Urinary bladder (tissue), 4 donors: ENCODE data around the gene ATXN7. TPM values are rescaled to one million over a fixed set of nuclear protein-coding genes. Genes with fewer than 3 reads are reported as not detected.

Experiments used
- DNase-seq: peaks from one replicate; pipeline ENCODE4 v3.0.0-alpha.2; 2015; ENCODE audit errors: extremely low spot score
- H3K27ac ChIP-seq: one replicate; pipeline ENCODE4 v1.5.1; 2013; ENCODE audit warnings: low read depth, mild to moderate bottlenecking, moderate library complexity
- H3K36me3 ChIP-seq: one replicate; pipeline ENCODE4 v1.6.1; 2013; ENCODE audit warnings: mild to moderate bottlenecking, moderate library complexity; ENCODE audit not compliant: insufficient read depth
- H3K4me1 ChIP-seq: one replicate; pipeline ENCODE4 v1.6.1; 2013; ENCODE audit warnings: mild to moderate bottlenecking, moderate library complexity; ENCODE audit not compliant: insufficient read depth
- H3K4me3 ChIP-seq: one replicate; pipeline ENCODE4 v1.5.1; 2013; ENCODE audit warnings: low read depth, low read length
- WGBS: extraction: QIAGEN DNeasy Blood & Tissue Kit; methylation state at CpG from one replicate; pipeline ENCODE4 v1.1.7; 2013; 5-methylcytosine and 5-hydroxymethylcytosine counted together
- polyA plus RNA-seq: library from polyadenylated mRNA; stranded (reverse); fragments of 200-250 nt; gene quantifications from one replicate; pipeline ENCODE4 v1.2.3, GENCODE V29; 2013
- total RNA-seq: library from RNA; depleted of rRNA; stranded (reverse); fragments of >200 nt; gene quantifications from one replicate; pipeline ENCODE4 v1.2.3, GENCODE V29; 2014
- donor health status: healthy with polysubstance abuse.
- donor health status: healthy.

ATXN7 gene
- 27.0 TPM for total RNA-seq
- polyA plus RNA-seq: 6.2 TPM

- peak within 1 kb of the TSS; percentile 87 for H3K27ac ChIP-seq
- WGBS: 1% methylated on average over 91 of the region's 98 CpGs
- H3K36me3 ChIP-seq: no peaks in the 10 kb centered on the region
- peak within 1 kb of the TSS; percentile 85 for H3K4me3 ChIP-seq
- no peaks in the 10 kb centered on the region for H3K4me1 ChIP-seq
- no peak for DNase-seq
These were observed at the start of gene ATXN7, which contains the start of gene THOC7 for GRCh38 chr3:63863150-63864007. ATXN7 (plus strand) TSS chr3:63863867; CDS start chr3:63912599, 48,732 bp downstream. THOC7 (minus strand) TSS chr3:63863805; CDS start chr3:63863790, 15 bp downstream.

- Histone ChIP-seq H3K4me3 (no peak overlapping the region), H3K27ac (no peak overlapping the region), H3K4me1 (no peaks in the 10 kb centered on the region), H3K36me3 (peaks cover 2% of the 10 kb centered on the region)
- 85% methylated on average over 3 of the region's 3 CpGs for WGBS
- no peak for DNase-seq
These were observed 49.4 kb upstream of the ATXN7 start for GRCh38 chr3:63814237-63814636.

- H3K4me1 ChIP-seq: no peaks in the 10 kb centered on the region
- H3K27ac ChIP-seq: no peak overlapping the region
- DNase-seq: no peak
- H3K4me3 ChIP-seq: no peak overlapping the region
- peaks cover 2% of the 10 kb centered on the region for H3K36me3 ChIP-seq
- WGBS: 88% methylated on average over 5 of the region's 5 CpGs
These were observed 46.4 kb upstream of the ATXN7 start for GRCh38 chr3:63817225-63817624.

- WGBS: 23% methylated on average over 10 of the region's 10 CpGs
- H3K27ac ChIP-seq: no peak overlapping the region
- H3K4me1 ChIP-seq: no peaks in the 10 kb centered on the region
- H3K4me3 ChIP-seq: no peak overlapping the region
- no peaks in the 10 kb centered on the region for H3K36me3 ChIP-seq
- DNase-seq: peak; percentile 23
These were observed 45.2 kb upstream of the ATXN7 start for GRCh38 chr3:63818282-63819150.

- DNase-seq: no peak
- Histone ChIP-seq H3K27ac (no peak within 1 kb of the TSS), H3K36me3 (no peaks in the 10 kb centered on the region), H3K4me1 (no peaks in the 10 kb centered on the region), H3K4me3 (no peak within 1 kb of the TSS)
- WGBS: 94% methylated on average over 1 of the region's 1 CpG
These were observed 44.6 kb upstream of the ATXN7 start, which contains the start of gene C3orf49 for GRCh38 chr3:63819151-63819398. C3orf49 (plus strand) TSS chr3:63819299; CDS start chr3:63819472, 173 bp downstream.

- no peak for DNase-seq
- no peak overlapping the region for H3K27ac ChIP-seq
- 80% methylated on average over 4 of the region's 4 CpGs for WGBS
- no peak overlapping the region for H3K4me3 ChIP-seq
- no peaks in the 10 kb centered on the region for H3K4me1 ChIP-seq
- H3K36me3 ChIP-seq: peaks cover 2% of the 10 kb centered on the region
These were observed 39.4 kb upstream of the ATXN7 start for GRCh38 chr3:63824309-63824708.

- DNase-seq: no peak
- Histone ChIP-seq H3K27ac (no peak overlapping the region), H3K36me3 (peaks cover 2% of the 10 kb centered on the region), H3K4me3 (no peak overlapping the region), H3K4me1 (no peaks in the 10 kb centered on the region)
- 93% methylated on average over 6 of the region's 6 CpGs for WGBS
These were observed 33.1 kb upstream of the ATXN7 start for GRCh38 chr3:63830526-63830925.

- Histone ChIP-seq H3K4me1 (no peaks in the 10 kb centered on the region), H3K27ac (no peak overlapping the region), H3K4me3 (no peak overlapping the region), H3K36me3 (no peaks in the 10 kb centered on the region)
- no peak for DNase-seq
- WGBS: 90% methylated on average over 6 of the region's 6 CpGs
These were observed 31.3 kb upstream of the ATXN7 start for GRCh38 chr3:63832395-63832794.

- H3K4me1 ChIP-seq: no peaks in the 10 kb centered on the region
- H3K4me3 ChIP-seq: no peak overlapping the region
- 0% methylated on average over 1 of the region's 1 CpG for WGBS
- no peaks in the 10 kb centered on the region for H3K36me3 ChIP-seq
- no peak for DNase-seq
- H3K27ac ChIP-seq: no peak overlapping the region
These were observed 22.0 kb upstream of the ATXN7 start for GRCh38 chr3:63841704-63842103.

GRCh38 chr3:63842127-63842526, 21.5 kb upstream of the ATXN7 start:
- Histone ChIP-seq H3K27ac (no peak overlapping the region), H3K36me3 (no peaks in the 10 kb centered on the region), H3K4me1 (no peaks in the 10 kb centered on the region), H3K4me3 (no peak overlapping the region)
- DNase-seq: no peak

- H3K27ac ChIP-seq: no peak overlapping the region
- no peak for DNase-seq
- 77% methylated on average over 4 of the region's 4 CpGs for WGBS
- H3K36me3 ChIP-seq: no peaks in the 10 kb centered on the region
- H3K4me1 ChIP-seq: no peaks in the 10 kb centered on the region
- no peak overlapping the region for H3K4me3 ChIP-seq
These were observed 18.5 kb upstream of the ATXN7 start for GRCh38 chr3:63845215-63845614.

- H3K27ac ChIP-seq: no peak overlapping the region
These were observed 15.8 kb upstream of the ATXN7 start for GRCh38 chr3:63847718-63848450.

GRCh38 chr3:63849175-63849574, 14.5 kb upstream of the ATXN7 start:
- Histone ChIP-seq H3K27ac (no peak overlapping the region), H3K4me3 (no peak overlapping the region), H3K4me1 (no peaks in the 10 kb centered on the region), H3K36me3 (no peaks in the 10 kb centered on the region)
- WGBS: 96% methylated on average over 4 of the region's 4 CpGs
- DNase-seq: no peak

More at GRCh38 chr3:63847718-63848450, 15.8 kb upstream of the ATXN7 start:
- 59% methylated on average over 1 of the region's 1 CpG for WGBS
- Histone ChIP-seq H3K36me3 (no peaks in the 10 kb centered on the region), H3K4me3 (no peak overlapping the region), H3K4me1 (no peaks in the 10 kb centered on the region)
- no peak for DNase-seq
